Measurements from ENCODE around the gene SLC1A2.

DNA sequence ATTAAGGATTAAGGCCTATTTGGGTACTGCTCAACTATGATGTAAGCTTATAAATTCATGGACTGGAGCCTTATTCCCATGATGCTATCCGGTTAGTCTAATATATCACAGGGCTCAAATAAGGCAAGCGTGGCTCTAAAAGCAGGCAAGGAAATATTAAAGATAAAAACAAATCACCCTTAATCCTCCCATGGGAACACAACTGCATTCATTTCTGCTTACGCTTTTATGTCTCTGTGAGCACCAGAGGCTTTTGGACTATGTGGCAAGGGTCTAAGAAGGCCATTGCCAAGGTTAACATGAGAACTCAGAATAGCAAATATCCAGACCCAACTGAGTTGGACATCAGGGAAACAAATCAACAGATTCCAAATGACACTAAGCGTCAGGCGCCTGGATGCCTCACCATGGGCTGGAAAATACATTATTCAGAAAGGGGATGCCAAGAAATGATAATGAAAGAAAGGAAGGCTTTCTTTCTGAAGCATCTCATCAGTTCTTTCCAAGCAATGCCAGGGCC is 138.1 kb downstream of the SLC1A2 start:
- TF ChIP-seq POLR2A (IDR thresholded peaks at IDR 0.05) (no peak), POLR2AphosphoS5 (IDR thresholded peaks at IDR 0.05) (no peak)
- TF ChIP-seq, protein P1, sequence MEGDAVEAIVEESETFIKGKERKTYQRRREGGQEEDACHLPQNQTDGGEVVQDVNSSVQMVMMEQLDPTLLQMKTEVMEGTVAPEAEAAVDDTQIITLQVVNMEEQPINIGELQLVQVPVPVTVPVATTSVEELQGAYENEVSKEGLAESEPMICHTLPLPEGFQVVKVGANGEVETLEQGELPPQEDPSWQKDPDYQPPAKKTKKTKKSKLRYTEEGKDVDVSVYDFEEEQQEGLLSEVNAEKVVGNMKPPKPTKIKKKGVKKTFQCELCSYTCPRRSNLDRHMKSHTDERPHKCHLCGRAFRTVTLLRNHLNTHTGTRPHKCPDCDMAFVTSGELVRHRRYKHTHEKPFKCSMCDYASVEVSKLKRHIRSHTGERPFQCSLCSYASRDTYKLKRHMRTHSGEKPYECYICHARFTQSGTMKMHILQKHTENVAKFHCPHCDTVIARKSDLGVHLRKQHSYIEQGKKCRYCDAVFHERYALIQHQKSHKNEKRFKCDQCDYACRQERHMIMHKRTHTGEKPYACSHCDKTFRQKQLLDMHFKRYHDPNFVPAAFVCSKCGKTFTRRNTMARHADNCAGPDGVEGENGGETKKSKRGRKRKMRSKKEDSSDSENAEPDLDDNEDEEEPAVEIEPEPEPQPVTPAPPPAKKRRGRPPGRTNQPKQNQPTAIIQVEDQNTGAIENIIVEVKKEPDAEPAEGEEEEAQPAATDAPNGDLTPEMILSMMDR (IDR thresholded peaks at IDR 0.05): no peak

All from breast epithelium (tissue), 3 donors.